Activated T-helper 1 cell treated with anti-CD3 and anti-CD28 coated beads, Interleukin-2, amount 50 U/mL, for 16 hours (primary cell): ENCODE results near the gene MED13L.

Experiments
- DNase-seq, 2 donors: peaks; one replicate each; pipeline ENCODE4 v3.0.0-alpha.2; 2020; ENCODE audit warnings: low read depth in 1 of 2, low spot score in 1 of 2

MED13L gene

GRCh38 chr12:115949675-115950074 lies 327.8 kb downstream of the MED13L start:
- DNase-seq, result no peak

GRCh38 chr12:115947696-115948062 lies 329.8 kb downstream of the MED13L start:
- DNase-seq, result no peak

DNA sequence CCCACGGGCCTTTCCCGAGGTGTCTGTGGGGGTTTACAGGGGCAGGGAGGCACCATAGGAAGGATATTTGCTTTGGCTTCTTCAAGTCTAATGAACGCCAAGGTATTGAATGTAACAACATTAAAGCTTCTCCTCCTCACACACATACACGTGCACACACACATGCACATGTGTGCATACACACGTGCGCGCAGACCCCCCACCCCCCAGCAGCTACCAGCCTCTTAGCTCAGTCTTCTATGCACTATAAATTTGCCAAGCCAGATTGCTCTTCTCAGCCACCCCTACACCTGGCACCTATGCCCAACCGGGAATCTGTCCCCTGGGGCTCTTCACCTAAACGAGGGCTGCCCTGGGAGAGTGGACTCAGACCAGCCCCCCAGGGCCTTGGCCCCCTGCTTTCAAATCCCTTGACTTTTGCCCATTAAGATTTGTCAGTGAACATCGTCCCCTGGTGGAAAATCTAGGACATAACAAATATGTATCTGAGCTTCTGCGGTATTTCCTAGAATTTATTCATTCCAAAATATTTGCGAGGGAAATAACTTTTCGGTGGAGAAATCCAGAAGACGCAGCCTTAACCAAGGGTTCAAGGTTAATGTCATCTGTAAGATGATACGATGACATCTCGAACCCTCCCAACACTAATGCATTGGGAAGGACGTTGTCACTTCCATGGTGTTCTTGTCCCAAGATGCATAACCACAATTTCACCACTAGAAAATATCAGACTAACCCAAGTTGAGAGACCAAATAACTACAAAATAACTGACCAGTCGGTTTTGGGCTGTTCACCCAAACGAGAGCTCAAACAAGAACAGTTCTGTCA lies 330.4 kb downstream of the MED13L start:
- no peak for DNase-seq

- no peak for DNase-seq
Observed at GRCh38 chr12:115946092-115946491, 331.4 kb downstream of the MED13L start.

GRCh38 chr12:115945491-115945885 lies 332.0 kb downstream of the MED13L start:
- no peak for DNase-seq

- DNase-seq, result no peak
Observed at GRCh38 chr12:115944837-115945490, 332.5 kb downstream of the MED13L start.

- no peak for DNase-seq
Observed at GRCh38 chr12:115944392-115944742, 333.1 kb downstream of the MED13L start.

GRCh38 chr12:115943630-115944391 lies 333.7 kb downstream of the MED13L start:
- DNase-seq, result no peak

- DNase-seq, result no peak
Observed at GRCh38 chr12:115943310-115943629, 334.2 kb downstream of the MED13L start.

GRCh38 chr12:115942346-115942745 lies 335.1 kb downstream of the MED13L start:
- no peak for DNase-seq

DNA sequence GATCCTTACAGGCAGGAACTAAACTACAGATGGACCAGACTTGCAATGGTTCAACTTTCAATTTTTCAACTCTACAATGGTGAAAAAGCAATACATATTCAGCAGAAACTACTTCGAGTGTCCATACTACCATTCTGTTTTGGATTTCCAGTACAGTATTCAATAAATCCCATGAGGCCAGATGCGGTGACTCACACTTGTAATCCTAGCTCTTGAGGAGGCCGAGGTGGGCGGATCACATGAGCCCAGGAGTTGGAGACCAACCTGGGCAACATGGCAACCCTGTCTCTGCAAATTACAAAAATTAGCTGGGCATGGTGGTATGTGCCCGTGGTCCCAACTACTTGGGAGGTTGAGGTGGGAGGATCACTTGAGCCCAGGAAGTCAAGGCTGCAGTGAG lies 336.1 kb downstream of the MED13L start:
- DNase-seq, result no peak

DNA sequence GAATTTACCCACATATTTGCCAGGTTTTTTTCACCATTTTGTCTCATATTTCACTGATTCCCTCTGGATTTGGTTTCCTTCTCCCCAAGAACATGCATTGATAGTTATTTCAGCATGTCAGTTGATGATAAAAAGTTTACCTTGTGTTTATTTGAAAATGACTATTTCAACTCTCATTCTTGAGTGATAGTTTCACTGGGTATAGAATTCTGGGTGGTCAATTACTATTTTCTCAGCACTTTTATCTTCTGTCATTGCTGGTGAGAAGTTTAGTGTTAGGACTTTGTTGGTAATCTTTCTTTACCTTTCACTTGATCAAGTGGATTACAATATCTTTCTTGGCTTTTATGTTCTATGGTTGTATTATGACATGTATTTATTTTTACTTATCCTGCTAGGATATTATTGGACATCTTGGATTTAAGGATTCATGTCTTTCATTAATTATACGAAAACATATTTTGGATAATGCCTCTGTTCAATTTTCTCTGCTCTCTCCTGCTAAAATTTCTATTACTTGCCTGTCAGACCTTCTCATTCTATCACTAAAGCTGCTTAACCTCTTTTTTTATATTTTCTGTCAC lies 338.6 kb downstream of the MED13L start:
- no peak for DNase-seq

- DNase-seq, result no peak
Observed at GRCh38 chr12:115936997-115937916, 340.2 kb downstream of the MED13L start.

- no peak for DNase-seq
Observed at GRCh38 chr12:115934877-115935276, 342.6 kb downstream of the MED13L start.

DNA sequence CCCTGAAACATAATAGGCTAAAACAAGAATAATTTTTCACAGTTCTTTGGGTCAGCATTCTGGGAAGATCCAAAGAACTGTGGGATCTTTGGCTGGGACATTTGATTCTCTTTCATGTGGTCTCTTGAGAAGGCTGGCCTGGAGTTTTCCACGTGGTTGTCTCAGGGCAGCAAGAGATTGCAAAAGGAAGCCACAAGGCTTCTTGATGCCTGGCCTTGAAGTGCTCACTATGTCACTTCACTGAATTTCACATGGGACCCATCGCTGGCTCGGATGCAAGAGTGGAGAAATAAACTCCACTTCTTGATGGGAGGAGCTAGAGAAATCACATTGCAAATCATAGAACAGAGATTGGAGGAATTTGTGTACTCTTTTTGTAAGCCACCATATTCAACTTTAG lies 343.4 kb downstream of the MED13L start:
- DNase-seq, result no peak

DNA sequence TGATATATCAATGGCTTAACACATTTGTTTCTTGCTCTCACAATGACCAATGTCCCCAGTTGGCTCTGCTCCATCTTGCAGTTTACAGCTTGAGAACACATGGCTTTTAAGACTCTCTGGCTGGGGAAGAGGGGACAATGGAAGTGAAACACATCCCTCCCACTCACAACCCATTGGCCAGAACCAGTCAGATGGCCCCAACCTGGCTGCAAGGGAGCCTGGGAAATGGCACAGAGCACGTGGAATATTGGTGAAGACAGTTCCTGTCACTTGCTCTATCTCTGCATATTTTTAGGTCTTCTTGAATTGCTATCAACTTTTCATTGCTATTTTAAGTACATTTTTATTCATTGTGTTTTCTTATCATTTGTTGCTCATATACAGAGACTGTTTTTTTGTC lies 345.4 kb downstream of the MED13L start:
- DNase-seq, result no peak

DNA sequence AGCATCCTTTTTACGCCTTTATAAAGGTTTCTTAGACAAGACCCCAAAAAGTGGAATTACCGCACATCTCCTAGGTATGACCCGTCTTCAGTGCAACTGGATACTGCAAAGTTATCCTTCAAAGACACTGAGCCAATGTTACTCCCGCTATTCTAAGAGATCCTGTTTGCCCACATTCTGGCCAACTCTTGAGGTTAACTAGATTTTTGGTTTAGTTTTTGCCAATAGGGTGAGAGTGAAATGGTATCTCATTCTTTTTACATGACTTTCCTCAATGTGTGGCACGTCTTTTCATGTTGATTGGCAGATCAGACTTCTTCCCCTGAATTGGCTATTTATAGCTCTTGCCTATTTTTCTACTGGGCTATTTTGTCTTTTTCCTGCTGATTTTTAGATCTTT lies 347.2 kb downstream of the MED13L start:
- DNase-seq, result no peak

DNA sequence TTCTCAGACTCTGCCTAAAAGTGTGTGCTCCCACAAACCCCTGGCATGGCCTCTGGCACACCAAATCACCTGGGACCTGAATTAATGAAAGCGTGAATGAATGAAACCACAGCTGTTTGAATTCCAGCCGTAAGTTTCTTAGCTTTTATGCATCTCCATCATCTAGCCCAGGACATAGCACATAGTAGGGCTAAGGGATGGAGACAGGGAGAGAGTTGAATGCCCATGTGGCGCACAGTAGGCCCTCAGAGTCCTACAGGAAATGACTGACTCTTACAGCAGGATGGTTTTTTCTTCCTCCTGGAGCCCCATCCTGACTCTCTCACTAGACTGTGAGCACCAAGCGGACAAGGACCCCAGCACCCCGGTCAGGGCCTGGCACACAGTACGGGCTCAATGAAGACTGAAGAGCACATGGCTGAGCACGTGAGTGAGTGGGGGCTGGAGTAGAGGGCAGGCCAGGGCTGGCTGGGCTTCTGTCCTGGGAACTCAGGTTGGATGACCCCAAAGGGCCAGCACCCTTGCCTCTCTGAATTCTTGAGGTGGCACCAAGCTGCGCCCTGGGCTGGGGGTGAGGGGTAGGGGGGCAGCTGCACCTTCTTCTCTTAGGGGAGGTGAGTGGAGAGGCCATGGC lies 351.3 kb downstream of the MED13L start:
- no peak for DNase-seq

- no peak for DNase-seq
Observed at GRCh38 chr12:115923851-115924250, 353.6 kb downstream of the MED13L start.

- no peak for DNase-seq
Observed at GRCh38 chr12:115922952-115923564, 354.4 kb downstream of the MED13L start.
